NB4 (cell line): ENCODE measurements around the gene MXD4.

Source experiments
- MYC ChIP-seq: IDR thresholded peaks from 2 replicates; pipeline ENCODE4 v1.6.1; 2011; ENCODE audit warnings: low read depth, low read length
- POLR2A ChIP-seq: IDR thresholded peaks from 2 replicates; pipeline ENCODE4 v1.6.1; 2011; ENCODE audit warnings: mild to moderate bottlenecking; ENCODE audit not compliant: insufficient read length; ENCODE audit errors: extremely low read depth
- TF ChIP-seq, protein P1 (sequence below): IDR thresholded peaks from one replicate; pipeline ENCODE4 v1.5.1; 2012; ENCODE audit warnings: low read depth, low read length

DNA sequence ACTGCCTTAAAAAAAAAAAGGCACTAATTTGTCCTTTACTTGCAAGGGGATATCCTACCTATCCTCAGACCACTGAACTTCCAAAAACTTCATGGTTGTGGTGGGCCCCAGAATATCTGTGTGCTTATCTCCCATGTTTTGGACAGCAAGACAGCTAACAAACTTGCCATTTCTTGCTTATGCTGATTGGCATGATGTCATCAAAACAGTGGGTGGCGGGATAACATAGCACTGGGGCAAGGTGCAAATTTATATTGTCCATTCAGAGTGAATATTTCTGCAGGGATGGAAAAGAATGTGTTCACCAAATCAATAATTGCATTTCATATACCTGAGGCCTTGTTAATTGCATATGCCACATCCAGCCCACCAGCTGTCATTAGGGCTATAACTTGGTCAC, 43.5 kb downstream of the MXD4 start:
- TF ChIP-seq, protein P1, sequence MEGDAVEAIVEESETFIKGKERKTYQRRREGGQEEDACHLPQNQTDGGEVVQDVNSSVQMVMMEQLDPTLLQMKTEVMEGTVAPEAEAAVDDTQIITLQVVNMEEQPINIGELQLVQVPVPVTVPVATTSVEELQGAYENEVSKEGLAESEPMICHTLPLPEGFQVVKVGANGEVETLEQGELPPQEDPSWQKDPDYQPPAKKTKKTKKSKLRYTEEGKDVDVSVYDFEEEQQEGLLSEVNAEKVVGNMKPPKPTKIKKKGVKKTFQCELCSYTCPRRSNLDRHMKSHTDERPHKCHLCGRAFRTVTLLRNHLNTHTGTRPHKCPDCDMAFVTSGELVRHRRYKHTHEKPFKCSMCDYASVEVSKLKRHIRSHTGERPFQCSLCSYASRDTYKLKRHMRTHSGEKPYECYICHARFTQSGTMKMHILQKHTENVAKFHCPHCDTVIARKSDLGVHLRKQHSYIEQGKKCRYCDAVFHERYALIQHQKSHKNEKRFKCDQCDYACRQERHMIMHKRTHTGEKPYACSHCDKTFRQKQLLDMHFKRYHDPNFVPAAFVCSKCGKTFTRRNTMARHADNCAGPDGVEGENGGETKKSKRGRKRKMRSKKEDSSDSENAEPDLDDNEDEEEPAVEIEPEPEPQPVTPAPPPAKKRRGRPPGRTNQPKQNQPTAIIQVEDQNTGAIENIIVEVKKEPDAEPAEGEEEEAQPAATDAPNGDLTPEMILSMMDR: no peak
- TF ChIP-seq POLR2A: no peak
- no peak for TF ChIP-seq MYC
